GF-D8 (cell line): ENCODE results near the gene CDC25A.
"Not testable (repeated sequence)": the region's sequence is repeated elsewhere in the genome, so short reads cannot be mapped to it uniquely, and the experiment has no call there.

Experiments
- DNase-seq: peaks from one replicate; lab custom pipeline; 2025; lab: John Stamatoyannopoulos, UW

The CDC25A gene

GRCh38 chr3:48140936-48141603, 47.1 kb downstream of the CDC25A start:
- no peak for DNase-seq

GRCh38 chr3:48140336-48140757, 47.9 kb downstream of the CDC25A start:
- DNase-seq: no peak

- no peak for DNase-seq
These were observed 50.7 kb downstream of the CDC25A start for GRCh38 chr3:48137425-48137999.

- no peak for DNase-seq
These were observed 52.4 kb downstream of the CDC25A start for GRCh38 chr3:48135552-48136495.

- no peak for DNase-seq
These were observed 57.8 kb downstream of the CDC25A start for GRCh38 chr3:48130321-48130904.

- no peak for DNase-seq
These were observed 58.3 kb downstream of the CDC25A start for GRCh38 chr3:48129921-48130320.

GRCh38 chr3:48128774-48129173, 59.4 kb downstream of the CDC25A start:
- no peak for DNase-seq

- no peak for DNase-seq
These were observed 62.2 kb downstream of the CDC25A start for GRCh38 chr3:48125886-48126622.

GRCh38 chr3:48125013-48125705, 63.1 kb downstream of the CDC25A start:
- no peak for DNase-seq

- no peak for DNase-seq
These were observed 64.9 kb downstream of the CDC25A start for GRCh38 chr3:48123346-48123745.

GRCh38 chr3:48122504-48122903, 65.7 kb downstream of the CDC25A start:
- DNase-seq: no peak

- no peak for DNase-seq
These were observed 68.0 kb downstream of the CDC25A start for GRCh38 chr3:48120223-48120622.

GRCh38 chr3:48119505-48120193, 68.6 kb downstream of the CDC25A start:
- no peak for DNase-seq

GRCh38 chr3:48118928-48119327, 69.3 kb downstream of the CDC25A start:
- no peak for DNase-seq

- DNase-seq: no peak
These were observed 69.9 kb downstream of the CDC25A start for GRCh38 chr3:48118322-48118721.

GRCh38 chr3:48112813-48113212, 75.4 kb downstream of the CDC25A start:
- no peak for DNase-seq

GRCh38 chr3:48112108-48112791, 76.0 kb downstream of the CDC25A start:
- not testable (repeated sequence) for DNase-seq

- DNase-seq: no peak
These were observed 77.8 kb downstream of the CDC25A start for GRCh38 chr3:48110463-48110862.

- DNase-seq: no peak
These were observed 81.0 kb downstream of the CDC25A start for GRCh38 chr3:48107227-48107626.
